Tibial artery (tissue), 4 donors: ENCODE data around the gene KAZN.
A peak's percentile ranks its signal among the peaks of the same experiment; 100 is the strongest.

Source experiments
- DNase-seq, 2 donors: peaks; one replicate each; pipeline ENCODE4 v3.0.0-alpha.2; 2019
- H3K27ac ChIP-seq, 2 donors: fragments of 200-600 bp; sonication (generic) in 1 of 2; 1 replicate in 1 of 2; 2 replicates in 1 of 2; pipeline ENCODE4 v1.5.1; 2018 to 2019; ENCODE audit warnings: mild to moderate bottlenecking in 1 of 2
- H3K27me3 ChIP-seq, 2 donors: fragments of 200-600 bp; sonication (generic) in 1 of 2; one replicate each; pipeline versions ENCODE4 v1.5.1 to v1.6.0; 2016 to 2019
- H3K36me3 ChIP-seq, 3 donors: fragments of 200-600 bp; sonication (generic) in 2 of 3; one replicate each; pipeline ENCODE4 v1.5.1; 2016 to 2019; ENCODE audit warnings: mild to moderate bottlenecking in 2 of 3
- H3K4me1 ChIP-seq, 4 donors: fragments of 200-600 bp; sonication (generic) in 2 of 4; 1 replicate in 3 of 4; 2 replicates in 1 of 4; pipeline ENCODE4 v1.5.1; 2016 to 2019
- H3K4me3 ChIP-seq, 2 donors: fragments of 200-600 bp; sonication (generic) in 1 of 2; 1 replicate in 1 of 2; 2 replicates in 1 of 2; pipeline ENCODE4 v1.5.1; 2018 to 2019; ENCODE audit warnings: mild to moderate bottlenecking in 2 of 2
- H3K9me3 ChIP-seq, 3 donors: fragments of 200-600 bp; sonication (generic) in 1 of 3; one replicate each; pipeline ENCODE4 v1.5.1; 2016 to 2019
- intact Hi-C: fragments of 100-400 bp; cut with DNase I; formaldehyde crosslinking; loops from one replicate; pipeline ENCODE4 v1.15.0; 2023; ENCODE audit warnings: low total_unique reads
- TF ChIP-seq, protein P1 (sequence below), 2 experiments: fragments of 200-600 bp in 1 of 2; fragments of 450-650 bp in 1 of 2; IDR thresholded peaks; one replicate each; pipeline ENCODE4 v1.5.1; 2017 to 2019; ENCODE audit warnings: antibody characterized with exemption in 2 of 2, mild to moderate bottlenecking in 1 of 2, moderate library complexity in 1 of 2

KAZN gene

DNA sequence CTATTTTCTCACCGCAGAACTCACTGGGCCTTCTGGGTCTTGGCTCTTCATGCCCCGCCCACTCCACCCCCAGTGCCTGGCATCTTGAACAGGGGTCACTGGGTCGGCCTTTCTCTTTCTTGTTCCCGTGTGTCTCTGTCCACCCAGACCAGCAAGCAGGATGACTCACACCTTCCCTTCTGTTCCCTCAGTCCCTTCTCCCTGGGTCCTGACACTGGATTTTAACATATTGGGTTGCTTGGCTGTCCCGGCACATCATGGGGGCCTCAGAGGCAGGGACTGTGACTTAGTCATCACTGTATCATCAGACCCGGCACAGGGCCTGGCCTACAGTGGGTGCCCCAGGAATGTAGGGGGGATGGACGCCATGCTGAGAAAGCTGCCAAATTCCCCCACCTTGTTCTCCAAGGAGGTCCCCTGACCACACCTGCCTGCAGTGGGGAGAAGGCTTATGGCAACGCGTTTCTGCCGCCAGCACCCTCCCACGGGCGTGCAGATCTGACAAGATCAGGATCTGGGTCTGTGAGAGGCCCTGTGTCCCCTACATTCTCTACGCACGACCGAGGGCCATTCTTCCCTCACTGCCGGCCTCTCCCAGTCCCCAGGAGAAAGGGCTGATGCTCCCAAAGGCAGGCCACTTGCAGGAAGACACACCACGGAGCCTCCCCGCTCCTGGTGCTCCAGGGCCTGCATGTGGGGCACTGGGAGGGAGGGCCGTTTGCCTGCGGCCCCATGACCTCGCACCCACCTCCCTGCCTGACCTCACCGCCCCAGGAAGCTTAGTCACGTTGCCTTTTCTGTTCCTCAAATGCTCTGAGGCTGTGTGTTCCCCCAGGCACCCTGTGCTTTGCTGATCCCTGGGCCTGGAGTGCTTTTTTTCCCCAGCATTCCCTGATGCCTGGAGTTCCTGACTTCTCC, 397.9 kb downstream of the KAZN start:
- intact Hi-C loops = no loop called here
- TF ChIP-seq, protein P1, sequence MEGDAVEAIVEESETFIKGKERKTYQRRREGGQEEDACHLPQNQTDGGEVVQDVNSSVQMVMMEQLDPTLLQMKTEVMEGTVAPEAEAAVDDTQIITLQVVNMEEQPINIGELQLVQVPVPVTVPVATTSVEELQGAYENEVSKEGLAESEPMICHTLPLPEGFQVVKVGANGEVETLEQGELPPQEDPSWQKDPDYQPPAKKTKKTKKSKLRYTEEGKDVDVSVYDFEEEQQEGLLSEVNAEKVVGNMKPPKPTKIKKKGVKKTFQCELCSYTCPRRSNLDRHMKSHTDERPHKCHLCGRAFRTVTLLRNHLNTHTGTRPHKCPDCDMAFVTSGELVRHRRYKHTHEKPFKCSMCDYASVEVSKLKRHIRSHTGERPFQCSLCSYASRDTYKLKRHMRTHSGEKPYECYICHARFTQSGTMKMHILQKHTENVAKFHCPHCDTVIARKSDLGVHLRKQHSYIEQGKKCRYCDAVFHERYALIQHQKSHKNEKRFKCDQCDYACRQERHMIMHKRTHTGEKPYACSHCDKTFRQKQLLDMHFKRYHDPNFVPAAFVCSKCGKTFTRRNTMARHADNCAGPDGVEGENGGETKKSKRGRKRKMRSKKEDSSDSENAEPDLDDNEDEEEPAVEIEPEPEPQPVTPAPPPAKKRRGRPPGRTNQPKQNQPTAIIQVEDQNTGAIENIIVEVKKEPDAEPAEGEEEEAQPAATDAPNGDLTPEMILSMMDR (IDR thresholded peaks at IDR 0.05) = no peak
- peak in 1 of 2 donors; percentile 32 for DNase-seq
- Histone ChIP-seq H3K36me3 (no peaks in the 10 kb centered on the region), H3K9me3 (no peaks in the 10 kb centered on the region), H3K27me3 (no peaks in the 10 kb centered on the region), H3K4me3 (no peak overlapping the region), H3K27ac (peak overlapping the region in 1 of 2 donors; percentile 6), H3K4me1 (peaks cover 0 to 26% (median 16%) of the 10 kb centered on the region in 4 donors)

DNA sequence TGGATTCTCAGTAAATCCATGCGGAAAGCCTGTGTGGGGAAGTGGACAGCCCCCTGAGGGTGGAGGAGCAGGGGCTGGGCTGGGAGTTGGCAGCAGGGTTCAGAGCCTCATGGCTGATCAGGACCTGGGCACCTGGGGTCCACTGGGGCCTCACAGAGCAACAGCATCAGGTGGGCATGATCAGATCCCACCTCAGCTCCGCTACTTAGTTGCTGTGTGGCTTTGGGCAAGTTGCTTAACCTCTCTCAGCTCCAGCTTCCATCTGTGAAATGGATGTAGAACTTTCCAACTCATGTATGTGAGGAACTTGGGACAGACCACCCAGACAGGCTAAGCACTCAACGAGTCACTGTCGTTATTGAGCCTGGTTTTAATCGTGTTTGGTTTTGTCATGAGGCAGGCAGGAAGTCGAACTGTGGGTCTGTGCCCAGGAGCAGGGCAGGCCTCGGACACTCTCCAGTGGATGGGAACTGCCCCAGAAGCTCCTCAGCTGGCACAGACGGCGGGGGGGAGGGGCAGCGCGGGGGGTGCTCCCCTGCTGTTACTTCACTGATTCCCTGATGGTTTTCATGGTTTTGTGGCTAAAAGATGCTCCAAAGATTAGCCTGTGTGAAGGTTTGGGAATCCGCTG, 399.3 kb downstream of the KAZN start:
- H3K4me1 ChIP-seq = peaks cover 0 to 26% (median 16%) of the 10 kb centered on the region in 4 donors
- H3K36me3 ChIP-seq = no peaks in the 10 kb centered on the region
- TF ChIP-seq, protein P1 (IDR thresholded peaks at IDR 0.05) = no peak
- intact Hi-C loops = no loop called here
- no peaks in the 10 kb centered on the region for H3K27me3 ChIP-seq
- no peak for DNase-seq
- H3K9me3 ChIP-seq = no peaks in the 10 kb centered on the region
- no peak overlapping the region for H3K27ac ChIP-seq
- H3K4me3 ChIP-seq = no peak overlapping the region

DNA sequence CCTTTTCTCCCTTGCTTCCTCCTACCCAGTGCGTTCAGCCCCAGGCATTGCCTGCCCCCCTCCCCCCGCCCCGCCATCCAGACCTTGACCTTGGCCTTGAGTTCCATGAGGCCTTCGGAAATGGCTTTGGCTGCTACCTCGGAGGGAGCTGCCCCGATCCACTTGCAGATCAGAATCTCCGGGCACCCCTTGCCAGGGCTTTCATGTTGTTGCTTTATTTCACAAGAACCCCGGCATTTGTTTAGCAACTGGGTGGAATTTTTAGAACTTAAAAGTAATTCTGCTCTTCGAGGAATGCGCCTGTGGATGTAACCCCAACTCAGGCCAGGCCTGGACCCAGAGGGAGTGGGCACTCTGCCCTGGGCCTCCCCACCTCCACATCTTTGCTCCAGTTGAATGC, 401.0 kb downstream of the KAZN start:
- Histone ChIP-seq H3K4me3 (no peak overlapping the region), H3K36me3 (no peaks in the 10 kb centered on the region), H3K27me3 (no peaks in the 10 kb centered on the region), H3K27ac (no peak overlapping the region), H3K9me3 (no peaks in the 10 kb centered on the region), H3K4me1 (peaks cover 0 to 28% (median 16%) of the 10 kb centered on the region in 4 donors)
- no peak for DNase-seq
- intact Hi-C loops = no loop called here
- TF ChIP-seq, protein P1 (IDR thresholded peaks at IDR 0.05) = no peak

DNA sequence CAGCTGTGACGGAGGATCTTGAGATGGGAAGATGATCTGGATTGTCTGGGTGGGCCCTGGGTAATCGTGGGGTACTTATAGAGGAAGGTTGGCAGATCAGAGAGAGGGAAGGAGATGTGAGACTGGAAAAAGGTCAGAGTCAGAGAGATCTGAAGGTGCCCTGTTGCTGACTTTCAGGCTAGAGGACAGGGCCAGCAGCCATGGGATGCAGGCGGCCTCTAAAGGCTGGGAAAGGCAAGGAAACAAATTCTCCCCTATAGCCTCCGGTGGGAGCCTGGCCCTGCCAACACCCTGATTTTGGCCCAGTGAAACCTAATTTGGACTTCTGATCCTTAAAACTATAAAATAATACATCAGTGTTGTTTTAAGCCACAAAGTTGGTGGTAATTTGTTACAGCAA, 401.5 kb downstream of the KAZN start:
- H3K4me3 ChIP-seq = no peak overlapping the region
- no peak for DNase-seq

DNA sequence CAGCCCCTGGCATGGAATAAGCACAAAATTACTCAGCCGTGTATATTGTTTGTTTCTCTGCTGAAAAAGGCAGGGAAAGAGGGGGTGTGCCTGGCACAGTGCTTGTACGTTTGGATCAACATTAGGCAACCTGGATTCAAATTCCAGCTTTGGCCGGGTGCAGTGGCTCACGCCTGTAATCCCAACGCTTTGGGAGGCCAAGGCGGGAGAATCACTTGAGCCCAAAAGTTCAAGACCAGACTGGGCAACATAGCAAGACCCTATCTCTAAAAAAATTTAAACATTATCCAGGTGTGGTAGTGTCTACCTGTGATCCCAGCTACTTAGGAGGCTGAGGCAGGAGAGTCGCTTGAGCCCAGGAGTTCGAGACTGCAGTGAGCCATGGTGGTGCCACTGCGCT, 402.2 kb downstream of the KAZN start:
- no peaks in the 10 kb centered on the region for H3K9me3 ChIP-seq
- DNase-seq = no peak
- intact Hi-C loops = no loop called here
- H3K4me1 ChIP-seq = peaks cover 0 to 24% (median 14%) of the 10 kb centered on the region in 4 donors
- TF ChIP-seq, protein P1 (IDR thresholded peaks at IDR 0.05) = no peak
- no peaks in the 10 kb centered on the region for H3K27me3 ChIP-seq
- H3K4me3 ChIP-seq = no peak overlapping the region
- H3K36me3 ChIP-seq = no peaks in the 10 kb centered on the region
- no peak overlapping the region for H3K27ac ChIP-seq

More for the DNA sequence above, 401.5 kb downstream of the KAZN start:
- no peaks in the 10 kb centered on the region for H3K36me3 ChIP-seq
- H3K27me3 ChIP-seq = no peaks in the 10 kb centered on the region
- intact Hi-C loops = no loop called here
- no peak overlapping the region for H3K27ac ChIP-seq
- no peaks in the 10 kb centered on the region for H3K9me3 ChIP-seq
- peaks cover 0 to 26% (median 16%) of the 10 kb centered on the region in 4 donors for H3K4me1 ChIP-seq
- TF ChIP-seq, protein P1 (IDR thresholded peaks at IDR 0.05) = no peak
